GM12878 (cell line): ENCODE data around the gene RALGDS. TPM values are rescaled to one million over a fixed set of nuclear protein-coding genes. Genes with fewer than 3 reads are reported as not detected.

Source experiments
- ATAC-seq: fragments of 200-7000 bp; cut with Tn5 transposase; 3 replicates; pipeline ENCODE4 v1.9.1; 2020; ENCODE audit warnings: mild to moderate bottlenecking, moderate library complexity
- BruUV-seq: library from RNA; stranded (reverse); fragments of 400-500 nt; replicated peaks from 2 replicates; lab custom pipeline; 2021; lab: Mats Ljungman, UMichigan
- CTCF ChIA-PET: fragments of 300-600 bp; sonication (Branson Sonifier 250); formaldehyde crosslinking; extraction: SDS; loops from one replicate; lab custom pipeline; 2021; ENCODE audit warnings: inconsistent platforms; lab: Yijun Ruan, JAX
- POLR2A ChIA-PET: fragments of 350-600 bp; formaldehyde crosslinking; extraction: SDS; loops from one replicate; lab custom pipeline; 2021; ENCODE audit warnings: inconsistent platforms; lab: Charles Lee
- RAD21 ChIA-PET: fragments of 300-600 bp; sonication (Branson Sonifier 250); formaldehyde crosslinking; loops from one replicate; lab custom pipeline; 2023; ENCODE audit warnings: antibody characterized with exemption; ENCODE audit not compliant: unreplicated experiment; lab: Charles Lee
- SMC1A ChIA-PET: fragments of 300-600 bp; sonication (Branson Sonifier 250); formaldehyde crosslinking; loops from one replicate; lab custom pipeline; 2023; ENCODE audit not compliant: unreplicated experiment, uncharacterized antibody; lab: Charles Lee
- DNase-seq: peaks from one replicate; pipeline ENCODE4 v3.0.0-alpha.2; 2011; ENCODE audit warnings: low read depth, low spot score
- FAIRE-seq: peaks from 3 replicates; lab custom pipeline; 2011; peaks lifted over from hg19 to GRCh38; lab: Jason Lieb, UNC
- H2AFZ ChIP-seq: 2 replicates; pipeline ENCODE4 v1.6.0; 2011; ENCODE audit warnings: low read depth, low read length, control low read depth; ENCODE audit not compliant: control insufficient read depth
- H3K27ac ChIP-seq: 2 replicates; pipeline ENCODE4 v1.5.1; 2011; ENCODE audit warnings: control low read depth; ENCODE audit not compliant: control insufficient read depth, insufficient read depth
- H3K27me3 ChIP-seq, 2 experiments: replicated peaks in 1 of 2; 2 replicates each; pipeline versions ENCODE4 v1.6.0 to v1.6.1; 2011; ENCODE audit warnings: low read length in 1 of 2; ENCODE audit not compliant: control insufficient read depth in 2 of 2, insufficient read depth in 2 of 2
- H3K36me3 ChIP-seq, 2 experiments: 2 replicates each; pipeline ENCODE4 v1.5.1; 2011; ENCODE audit warnings: low read length in 1 of 2; ENCODE audit not compliant: control insufficient read depth in 2 of 2, insufficient read depth in 2 of 2
- H3K4me1 ChIP-seq: 2 replicates; pipeline ENCODE4 v1.6.1; 2011; ENCODE audit warnings: mild to moderate bottlenecking, low read length, moderate library complexity, mixed read lengths; ENCODE audit not compliant: control insufficient read depth, insufficient read depth
- H3K4me2 ChIP-seq: 2 replicates; pipeline ENCODE4 v1.6.0; 2011; ENCODE audit warnings: control low read depth; ENCODE audit not compliant: control insufficient read depth, insufficient read depth
- H3K4me3 ChIP-seq: fragments of 200-600 bp; sonication (generic); 2 replicates; pipeline ENCODE4 v1.5.1; 2016
- H3K79me2 ChIP-seq: 2 replicates; pipeline ENCODE4 v1.6.0; 2011; ENCODE audit warnings: low read length; ENCODE audit not compliant: control insufficient read depth, insufficient read depth
- H3K9ac ChIP-seq: 2 replicates; pipeline ENCODE4 v1.8.0; 2011; ENCODE audit warnings: low read length, control low read depth, mixed read lengths; ENCODE audit not compliant: control insufficient read depth, insufficient read depth
- H3K9me3 ChIP-seq: replicated peaks from 3 replicates; pipeline ENCODE4 v1.5.1; 2011; ENCODE audit warnings: mild to moderate bottlenecking, low read length; ENCODE audit not compliant: control insufficient read depth, insufficient read depth
- H4K20me1 ChIP-seq: 2 replicates; pipeline ENCODE4 v1.6.0; 2011; ENCODE audit not compliant: control insufficient read depth, insufficient read depth
- BACH1 ChIP-seq: fragments of 450-650 bp; IDR thresholded peaks from 2 replicates; pipeline ENCODE4 v1.6.1; 2017; ENCODE audit warnings: mild to moderate bottlenecking, borderline replicate concordance
- BHLHE40 ChIP-seq, 2 experiments: fragments of 450-650 bp in 1 of 2; IDR thresholded peaks; 2 replicates each; pipeline ENCODE4 v1.6.1; 2011 to 2017; ENCODE audit warnings: low read depth in 2 of 2, borderline replicate concordance in 1 of 2, improper control_type of control experiment in 1 of 2, low read length in 1 of 2, mild to moderate bottlenecking in 1 of 2
- CBFB ChIP-seq: IDR thresholded peaks from 2 replicates; pipeline ENCODE4 v1.6.1; 2016; ENCODE audit warnings: antibody characterized with exemption, low read depth
- GATAD2B ChIP-seq: fragments of 450-650 bp; conservative IDR thresholded peaks from 2 replicates; pipeline ENCODE4 v1.6.1; 2017; ENCODE audit warnings: low read depth, mild to moderate bottlenecking, moderate library complexity
- NR2F1 ChIP-seq: fragments of 450-650 bp; conservative IDR thresholded peaks from 2 replicates; pipeline ENCODE4 v1.6.1; 2017; ENCODE audit warnings: mild to moderate bottlenecking
- PAX5 ChIP-seq: IDR thresholded peaks from 2 replicates; pipeline ENCODE4 v1.6.1; 2011; ENCODE audit warnings: low read depth, low read length, borderline replicate concordance
- PBX3 ChIP-seq: IDR thresholded peaks from 2 replicates; pipeline ENCODE4 v1.6.1; 2011; ENCODE audit warnings: mild to moderate bottlenecking, low read depth, low read length, moderate library complexity; ENCODE audit not compliant: insufficient replicate concordance
- POU2F2 ChIP-seq: IDR thresholded peaks from 3 replicates; pipeline ENCODE4 v1.6.1; 2011; ENCODE audit warnings: low read depth, mild to moderate bottlenecking, low read length, borderline replicate concordance
- SKIL ChIP-seq: fragments of 450-650 bp; IDR thresholded peaks from 2 replicates; pipeline ENCODE4 v1.6.1; 2017; ENCODE audit warnings: mild to moderate bottlenecking, low read depth, inconsistent platforms; ENCODE audit not compliant: poor library complexity, severe bottlenecking
- STAT1 ChIP-seq: fragments of 450-650 bp; conservative IDR thresholded peaks from 2 replicates; pipeline ENCODE4 v1.6.1; 2014; ENCODE audit warnings: antibody characterized with exemption, mild to moderate bottlenecking
- TCF12 ChIP-seq: IDR thresholded peaks from 2 replicates; pipeline ENCODE4 v1.6.1; 2011; ENCODE audit warnings: low read depth, mild to moderate bottlenecking, low read length
- TCF3 ChIP-seq: IDR thresholded peaks from 2 replicates; pipeline ENCODE4 v1.6.1; 2012; ENCODE audit warnings: low read depth, mild to moderate bottlenecking, low read length, borderline replicate concordance; ENCODE audit not compliant: insufficient read depth
- USF2 ChIP-seq: IDR thresholded peaks from 2 replicates; pipeline ENCODE4 v1.6.1; 2011; ENCODE audit warnings: low read depth, low read length, improper control_type of control experiment, borderline replicate concordance
- YY1 ChIP-seq: IDR thresholded peaks from 2 replicates; pipeline ENCODE4 v1.6.1; 2011; ENCODE audit warnings: low read depth, mild to moderate bottlenecking, low read length
- ZNF622 ChIP-seq: fragments of 450-650 bp; IDR thresholded peaks from 2 replicates; pipeline ENCODE4 v1.6.1; 2017; ENCODE audit warnings: mild to moderate bottlenecking, inconsistent platforms
- WGBS: methylation state at CpG from one replicate; pipeline ENCODE4 v1.1.6; 2016; ENCODE audit warnings: low lambda C conversion rate; ENCODE audit not compliant: insufficient replicate concordance, insufficient coverage; ENCODE audit errors: missing lambda C conversion rate; 5-methylcytosine and 5-hydroxymethylcytosine counted together
- in situ Hi-C: fragments of 300-500 bp; cut with MboI; formaldehyde crosslinking; loops from 9 replicates; pipeline ENCODE4 v1.14.3; 2018; ENCODE audit warnings: mixed read lengths
- intact Hi-C: fragments of 100-400 bp; cut with micrococcal nuclease; formaldehyde crosslinking; loops from one replicate; pipeline ENCODE4 v1.14.2; 2022; ENCODE audit not compliant: unreplicated experiment
- polyA plus RNA-seq, 11 experiments: library from polyadenylated mRNA; depleted of rRNA in 4 of 11; unstranded in 6 of 11; stranded (reverse) in 5 of 11; fragments of >200 nt; fragmentation: Nextera tagmentation in 4 of 11; fragmentation: Illumina TruSeq in 1 of 11; extraction: Ambion mirVana in 4 of 11; extraction: Trizol in 1 of 11; gene quantifications; 1 replicate in 1 of 11; 2 replicates in 10 of 11; pipeline versions ENCODE4 v1.2.1 to v1.2.3, GENCODE V29; 2011 to 2016; ENCODE audit warnings: inconsistent platforms in 2 of 11, missing spikeins in 2 of 11, low read depth in 1 of 11
- total RNA-seq, 4 experiments: library from RNA; depleted of rRNA in 3 of 4; stranded (reverse); fragments of >200 nt in 3 of 4; fragmentation: Illumina TruSeq in 1 of 4; extraction: Trizol in 1 of 4; gene quantifications; 2 replicates each; pipeline versions ENCODE4 v1.2.1 to v1.2.3, GENCODE V29; 2013 to 2021

RALGDS gene
- total and polyA plus RNA-seq, 10 of the 15 experiments (the other 5 are each of a cell fraction or from before 2014, with no cell fraction given), result 1.3 to 48.6 (median 21.2) TPM

GRCh38 chr9:133155156-133155555, 34.1 kb upstream of the RALGDS start:
- WGBS, result 80% methylated on average over 9 of the region's 9 CpGs
- ChIA-PET SMC1A (no interaction called here), CTCF (interaction anchor here (1.0 to 1.5 kb wide), 3 partner anchors 8 to 26 kb away, joined by 3 to 7 read pairs (median 5); no protein-coding TSS in a partner anchor), POLR2A (no interaction called here), RAD21 (interaction anchor here (1.5 kb wide), 1 partner anchor 11 kb away, joined by 4 read pairs; no protein-coding TSS in a partner anchor)
- no peak overlapping the region for H3K27ac ChIP-seq
- H3K4me2 ChIP-seq, result no peak overlapping the region
- H3K36me3 ChIP-seq, result no peaks in the 10 kb centered on the region
- no peaks in the 10 kb centered on the region for H3K79me2 ChIP-seq
- no peak overlapping the region for H3K4me3 ChIP-seq
- no peaks in the 10 kb centered on the region for H3K9me3 ChIP-seq
- no peak for ATAC-seq
- no peak overlapping the region for H2AFZ ChIP-seq
- H3K27me3 ChIP-seq, result no peaks in the 10 kb centered on the region
- H4K20me1 ChIP-seq, result no peaks in the 10 kb centered on the region
- intact Hi-C loops (no loop called here), in situ Hi-C loops (no loop called here)
- no peak overlapping the region for H3K9ac ChIP-seq
- TF ChIP-seq NR2F1, result no peak
- TF ChIP-seq BHLHE40 (IDR thresholded peaks at IDR 0.05; ENCODE audit: borderline replicate concordance in 1 of 2, low read depth in 2 of 2, low read length in 1 of 2), result no peak
- TF ChIP-seq ZNF622, result no peak
- no peak for TF ChIP-seq USF2
- TF ChIP-seq TCF12, result no peak
- TF ChIP-seq SKIL, result no peak
- no peak for TF ChIP-seq TCF3
- no peak for TF ChIP-seq PAX5
- TF ChIP-seq POU2F2, result no peak
- TF ChIP-seq YY1, result no peak
- no peak for TF ChIP-seq GATAD2B
- TF ChIP-seq BACH1, result no peak
- TF ChIP-seq CBFB, result no peak
- no peak for TF ChIP-seq STAT1
- TF ChIP-seq PBX3, result no peak
- DNase-seq, result no peak
- no TSS peak for BruUV-seq
- FAIRE-seq, result no peak
- no peaks in the 10 kb centered on the region for H3K4me1 ChIP-seq
